Measurements from ENCODE around the gene BAG1. TPM values are rescaled to one million over a fixed set of nuclear protein-coding genes. Genes with fewer than 3 reads are reported as not detected.

BAG1 gene
- 10 to 100 TPM; 35.1 to 49.4 TPM for total RNA-seq
- 10 to 100 TPM; 36.6 to 55.2 TPM for polyA plus RNA-seq

- H3K9me3 ChIP-seq (ENCODE audit: control insufficient read depth in 4 of 4, low read length in 3 of 4), result no peaks in the 10 kb centered on the region
- TF ChIP-seq YY1 (IDR thresholded peaks at IDR 0.05) (peak; percentile 77), RXRA (IDR thresholded peaks at IDR 0.05) (peak; percentile 61 to 72), GABPA (IDR thresholded peaks at IDR 0.05 in 1 of 2, conservative IDR thresholded peaks at IDR 0.05 in 1 of 2) (peak; percentile 95 to 98), HNF4A (conservative IDR thresholded peaks at IDR 0.05) (peak; percentile 49 to 63), EGR1 (IDR thresholded peaks at IDR 0.05; ENCODE audit: low read depth in 2 of 2) (peak; percentile 81 to 86), MAX (IDR thresholded peaks at IDR 0.05) (peak; percentile 92), FOXA2 (IDR thresholded peaks at IDR 0.05) (no peak), RAD21 (IDR thresholded peaks at IDR 0.05) (peak; percentile 44 to 49), FOXA1 (IDR thresholded peaks at IDR 0.05) (peak; percentile 67), HNF4G (IDR thresholded peaks at IDR 0.05) (no peak), TAF1 (conservative IDR thresholded peaks at IDR 0.05) (peak; percentile 58), JUND (IDR thresholded peaks at IDR 0.05) (peak; percentile 36 to 52), ATF3 (IDR thresholded peaks at IDR 0.05) (peak; percentile 32), SP1 (IDR thresholded peaks at IDR 0.05) (peak; percentile 92), NR2F2 (IDR thresholded peaks at IDR 0.05) (peak; percentile 45)
- TF ChIP-seq, protein P1, sequence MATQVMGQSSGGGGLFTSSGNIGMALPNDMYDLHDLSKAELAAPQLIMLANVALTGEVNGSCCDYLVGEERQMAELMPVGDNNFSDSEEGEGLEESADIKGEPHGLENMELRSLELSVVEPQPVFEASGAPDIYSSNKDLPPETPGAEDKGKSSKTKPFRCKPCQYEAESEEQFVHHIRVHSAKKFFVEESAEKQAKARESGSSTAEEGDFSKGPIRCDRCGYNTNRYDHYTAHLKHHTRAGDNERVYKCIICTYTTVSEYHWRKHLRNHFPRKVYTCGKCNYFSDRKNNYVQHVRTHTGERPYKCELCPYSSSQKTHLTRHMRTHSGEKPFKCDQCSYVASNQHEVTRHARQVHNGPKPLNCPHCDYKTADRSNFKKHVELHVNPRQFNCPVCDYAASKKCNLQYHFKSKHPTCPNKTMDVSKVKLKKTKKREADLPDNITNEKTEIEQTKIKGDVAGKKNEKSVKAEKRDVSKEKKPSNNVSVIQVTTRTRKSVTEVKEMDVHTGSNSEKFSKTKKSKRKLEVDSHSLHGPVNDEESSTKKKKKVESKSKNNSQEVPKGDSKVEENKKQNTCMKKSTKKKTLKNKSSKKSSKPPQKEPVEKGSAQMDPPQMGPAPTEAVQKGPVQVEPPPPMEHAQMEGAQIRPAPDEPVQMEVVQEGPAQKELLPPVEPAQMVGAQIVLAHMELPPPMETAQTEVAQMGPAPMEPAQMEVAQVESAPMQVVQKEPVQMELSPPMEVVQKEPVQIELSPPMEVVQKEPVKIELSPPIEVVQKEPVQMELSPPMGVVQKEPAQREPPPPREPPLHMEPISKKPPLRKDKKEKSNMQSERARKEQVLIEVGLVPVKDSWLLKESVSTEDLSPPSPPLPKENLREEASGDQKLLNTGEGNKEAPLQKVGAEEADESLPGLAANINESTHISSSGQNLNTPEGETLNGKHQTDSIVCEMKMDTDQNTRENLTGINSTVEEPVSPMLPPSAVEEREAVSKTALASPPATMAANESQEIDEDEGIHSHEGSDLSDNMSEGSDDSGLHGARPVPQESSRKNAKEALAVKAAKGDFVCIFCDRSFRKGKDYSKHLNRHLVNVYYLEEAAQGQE (IDR thresholded peaks at IDR 0.05), result peak; percentile 80
- TF ChIP-seq, protein P2, sequence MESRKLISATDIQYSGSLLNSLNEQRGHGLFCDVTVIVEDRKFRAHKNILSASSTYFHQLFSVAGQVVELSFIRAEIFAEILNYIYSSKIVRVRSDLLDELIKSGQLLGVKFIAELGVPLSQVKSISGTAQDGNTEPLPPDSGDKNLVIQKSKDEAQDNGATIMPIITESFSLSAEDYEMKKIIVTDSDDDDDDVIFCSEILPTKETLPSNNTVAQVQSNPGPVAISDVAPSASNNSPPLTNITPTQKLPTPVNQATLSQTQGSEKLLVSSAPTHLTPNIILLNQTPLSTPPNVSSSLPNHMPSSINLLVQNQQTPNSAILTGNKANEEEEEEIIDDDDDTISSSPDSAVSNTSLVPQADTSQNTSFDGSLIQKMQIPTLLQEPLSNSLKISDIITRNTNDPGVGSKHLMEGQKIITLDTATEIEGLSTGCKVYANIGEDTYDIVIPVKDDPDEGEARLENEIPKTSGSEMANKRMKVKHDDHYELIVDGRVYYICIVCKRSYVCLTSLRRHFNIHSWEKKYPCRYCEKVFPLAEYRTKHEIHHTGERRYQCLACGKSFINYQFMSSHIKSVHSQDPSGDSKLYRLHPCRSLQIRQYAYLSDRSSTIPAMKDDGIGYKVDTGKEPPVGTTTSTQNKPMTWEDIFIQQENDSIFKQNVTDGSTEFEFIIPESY (IDR thresholded peaks at IDR 0.05), result peak; percentile 77
- TF ChIP-seq, protein P3, sequence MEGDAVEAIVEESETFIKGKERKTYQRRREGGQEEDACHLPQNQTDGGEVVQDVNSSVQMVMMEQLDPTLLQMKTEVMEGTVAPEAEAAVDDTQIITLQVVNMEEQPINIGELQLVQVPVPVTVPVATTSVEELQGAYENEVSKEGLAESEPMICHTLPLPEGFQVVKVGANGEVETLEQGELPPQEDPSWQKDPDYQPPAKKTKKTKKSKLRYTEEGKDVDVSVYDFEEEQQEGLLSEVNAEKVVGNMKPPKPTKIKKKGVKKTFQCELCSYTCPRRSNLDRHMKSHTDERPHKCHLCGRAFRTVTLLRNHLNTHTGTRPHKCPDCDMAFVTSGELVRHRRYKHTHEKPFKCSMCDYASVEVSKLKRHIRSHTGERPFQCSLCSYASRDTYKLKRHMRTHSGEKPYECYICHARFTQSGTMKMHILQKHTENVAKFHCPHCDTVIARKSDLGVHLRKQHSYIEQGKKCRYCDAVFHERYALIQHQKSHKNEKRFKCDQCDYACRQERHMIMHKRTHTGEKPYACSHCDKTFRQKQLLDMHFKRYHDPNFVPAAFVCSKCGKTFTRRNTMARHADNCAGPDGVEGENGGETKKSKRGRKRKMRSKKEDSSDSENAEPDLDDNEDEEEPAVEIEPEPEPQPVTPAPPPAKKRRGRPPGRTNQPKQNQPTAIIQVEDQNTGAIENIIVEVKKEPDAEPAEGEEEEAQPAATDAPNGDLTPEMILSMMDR (IDR thresholded peaks at IDR 0.05; ENCODE audit: low read depth, low read length, missing input control), result peak; percentile 41
- WGBS, result under 1% methylated on average over 67 of the region's 67 CpGs
- H3K36me3 ChIP-seq (ENCODE audit: control insufficient read depth in 4 of 4, insufficient read depth in 3 of 4, low read depth in 1 of 4, low read length in 3 of 4), result peaks cover 2 to 39% (median 35%) of the 10 kb centered on the region in 4 donors
- H3K9ac ChIP-seq (ENCODE audit: low read depth in 1 of 2, low read length in 2 of 2), result peak within 1 kb of the TSS; percentile 84 to 85
- peaks cover 0 to 27% (median 16%) of the 10 kb centered on the region in 4 donors for H3K4me1 ChIP-seq (ENCODE audit: control insufficient read depth in 4 of 4, insufficient read depth in 4 of 4, low read length in 3 of 4)
- peak within 1 kb of the TSS; percentile 86 to 89 for H3K27ac ChIP-seq (ENCODE audit: low read depth in 1 of 2, low read length in 2 of 2)
- H3K27me3 ChIP-seq (ENCODE audit: control insufficient read depth in 4 of 4, insufficient read depth in 4 of 4, low read length in 3 of 4), result no peaks in the 10 kb centered on the region
- peak; percentile 100 for DNase-seq (ENCODE audit: low spot score)
- H3K4me3 ChIP-seq (ENCODE audit: low read depth in 1 of 3, low read length in 3 of 3), result peak within 1 kb of the TSS; percentile 83 to 98 (median 97)
Observed at GRCh38 chr9:33264473-33265177, at the start of gene BAG1, which contains the start of gene CHMP5. BAG1 (minus strand) TSS chr9:33264708. CHMP5 (plus strand) TSS chr9:33265049; CDS start chr9:33265079, 30 bp downstream.

Data from liver (tissue), 9 donors.